UCSD-AML1 (cell line): ENCODE measurements around the gene DSCAM.

Source experiments
- DNase-seq: peaks from one replicate; lab custom pipeline; 2025; ENCODE audit not compliant: unreplicated experiment; lab: John Stamatoyannopoulos, UW

DSCAM gene

DNA sequence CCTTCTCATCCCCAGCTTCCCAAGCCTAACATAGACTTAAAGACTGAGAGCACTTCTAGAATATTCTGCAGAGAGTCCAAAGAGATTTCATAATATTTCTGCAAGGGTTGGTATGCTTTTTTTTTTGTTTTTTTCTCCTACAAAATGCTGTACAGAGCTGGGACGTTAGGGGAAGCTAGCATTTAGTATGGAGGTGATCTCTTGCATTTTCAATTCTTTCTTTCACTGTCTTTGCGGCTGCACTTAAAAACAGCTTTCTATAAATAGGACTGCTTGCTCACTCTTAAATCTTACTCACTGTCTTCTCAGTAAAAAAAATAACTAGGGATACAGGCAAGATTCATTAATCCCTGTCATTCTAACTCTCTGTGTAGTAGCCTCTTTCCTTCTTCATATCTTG, 7.4 kb downstream of the DSCAM start:
- DNase-seq = no peak

DNA sequence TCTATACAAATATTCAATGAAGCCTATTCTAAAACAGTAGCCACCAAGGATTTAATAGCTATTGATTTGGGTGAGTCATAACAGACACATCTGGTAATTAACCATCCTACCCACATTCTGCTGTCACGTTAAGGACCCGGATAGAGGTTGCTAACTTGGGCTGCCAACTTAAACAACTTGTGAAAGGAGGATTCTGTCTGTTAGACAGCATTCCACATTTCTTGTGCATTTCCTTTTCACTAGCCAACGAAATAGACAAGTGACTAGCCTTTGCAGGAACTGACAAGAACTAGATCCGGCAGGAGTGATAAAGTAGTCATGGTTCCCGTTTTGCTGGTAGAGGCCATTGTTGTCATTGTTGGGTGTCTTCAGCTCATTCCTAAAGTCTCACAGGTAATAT, 9.5 kb downstream of the DSCAM start:
- no peak for DNase-seq

DNA sequence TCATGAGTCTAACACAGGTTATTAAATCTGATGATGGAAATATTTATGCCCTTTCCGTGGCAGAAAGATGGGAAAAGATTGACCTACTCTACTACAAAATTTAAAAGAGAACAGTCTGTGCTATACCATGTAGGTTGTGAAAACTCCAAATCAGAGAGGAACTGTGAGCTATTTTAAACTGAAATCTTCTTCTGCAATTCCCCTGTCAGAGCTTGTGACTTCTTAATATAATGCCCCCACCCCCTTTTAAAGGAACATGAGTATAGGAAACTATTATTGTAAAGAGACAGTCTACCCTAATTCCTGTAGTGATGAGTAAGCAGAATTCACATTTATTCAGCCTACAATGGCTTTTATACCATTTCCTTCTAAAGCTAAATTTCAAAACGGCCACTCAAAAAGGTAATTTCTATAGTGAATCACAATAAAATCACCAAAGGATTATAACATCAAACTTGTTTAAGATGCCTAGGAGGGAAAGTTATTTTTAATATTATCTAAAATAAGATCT, 11.7 kb downstream of the DSCAM start:
- DNase-seq = no peak

DNA sequence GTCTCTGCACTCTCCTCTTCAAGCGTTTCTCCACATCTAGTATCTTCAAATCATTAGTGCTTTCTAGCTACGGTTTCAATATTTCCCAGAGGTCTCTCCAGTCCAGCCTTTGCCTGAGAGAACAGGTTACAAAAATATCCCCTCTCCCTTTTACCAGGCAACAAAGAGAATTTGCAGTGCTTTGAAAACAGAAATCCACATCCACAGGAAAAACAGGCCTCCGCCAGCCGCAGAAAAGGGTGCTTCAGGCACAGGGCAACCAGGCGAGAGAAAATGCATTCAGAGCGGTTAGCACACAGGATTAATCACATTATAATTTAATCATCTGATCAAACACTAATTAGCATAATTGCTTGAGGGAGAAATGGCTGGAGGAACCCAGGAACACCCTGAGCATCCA, 13.8 kb downstream of the DSCAM start:
- DNase-seq = no peak

DNA sequence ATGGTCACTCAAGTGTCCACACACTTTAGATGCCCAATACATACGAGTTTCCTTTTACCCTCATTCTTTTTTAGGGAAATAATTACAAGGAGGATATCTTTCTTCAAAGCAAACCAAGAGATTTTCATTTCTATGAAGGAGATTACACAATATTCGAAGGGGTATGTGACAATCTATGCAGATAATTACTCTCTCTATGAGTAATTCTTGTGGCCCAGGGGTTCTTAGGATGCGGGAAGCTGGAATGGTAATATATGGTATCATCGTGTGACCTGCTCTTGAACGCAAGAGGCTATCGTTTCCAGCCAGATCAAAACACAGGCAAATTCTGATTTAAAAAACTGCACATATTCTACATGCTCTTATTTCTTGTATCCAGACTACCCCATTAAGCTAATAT, 14.6 kb downstream of the DSCAM start:
- DNase-seq = no peak

DNA sequence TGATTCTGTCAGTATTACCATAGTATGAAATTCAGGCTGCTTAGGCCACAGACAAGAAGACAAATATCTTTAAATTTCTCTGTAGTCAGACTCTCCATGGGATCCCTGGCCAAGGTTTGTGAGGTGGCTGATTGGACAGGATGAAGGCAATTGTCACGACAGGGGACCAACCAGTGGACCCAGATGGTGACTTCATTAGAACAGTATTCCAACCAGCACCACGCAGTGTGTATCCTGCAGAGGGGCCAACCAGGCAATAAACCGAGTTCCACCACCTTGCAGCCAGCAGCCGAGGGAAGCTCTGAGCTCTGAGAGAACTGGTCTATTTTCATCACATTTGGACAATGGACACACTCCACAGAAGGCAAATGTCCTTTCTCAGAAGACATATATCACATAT, 16.1 kb downstream of the DSCAM start:
- DNase-seq = no peak

DNA sequence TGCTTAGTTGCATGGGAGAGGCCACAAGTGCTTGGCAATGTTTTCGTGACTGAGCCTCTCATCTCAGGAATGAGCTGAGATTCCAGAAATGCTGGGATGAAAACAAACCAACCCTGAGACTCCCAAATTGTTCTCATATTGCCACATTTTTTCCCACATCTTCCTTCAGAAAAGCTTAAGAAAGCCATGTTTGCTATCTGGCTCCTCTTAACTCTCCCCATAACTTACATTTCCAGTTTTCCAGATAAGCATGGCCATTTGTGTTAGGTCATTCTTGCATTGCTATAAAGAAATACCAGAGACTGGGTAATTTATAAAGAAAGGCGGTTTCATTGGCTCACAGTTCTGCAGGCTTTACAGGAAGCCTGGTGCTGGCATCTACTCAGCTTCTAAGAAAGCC, 17.2 kb downstream of the DSCAM start:
- DNase-seq = no peak

DNA sequence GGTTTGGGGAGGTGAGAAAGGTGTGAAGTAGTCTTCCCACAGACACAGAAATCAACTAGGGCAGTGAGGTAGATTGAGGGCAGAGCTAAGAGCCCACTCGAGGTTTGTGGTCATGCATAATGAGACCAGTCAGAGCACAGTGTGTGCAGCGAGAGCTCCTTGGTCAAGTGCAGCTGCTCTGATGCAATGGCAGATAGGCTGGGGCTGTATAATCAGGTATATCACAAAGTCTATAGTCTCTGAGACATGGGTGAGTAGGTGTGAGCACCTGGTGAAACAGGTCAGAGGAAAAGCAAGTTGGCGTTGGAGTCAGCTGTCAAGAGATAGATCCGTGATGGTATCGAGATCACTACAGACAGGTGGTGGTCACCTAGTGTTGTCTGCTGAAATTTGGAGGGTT, 17.6 kb downstream of the DSCAM start:
- no peak for DNase-seq

DNA sequence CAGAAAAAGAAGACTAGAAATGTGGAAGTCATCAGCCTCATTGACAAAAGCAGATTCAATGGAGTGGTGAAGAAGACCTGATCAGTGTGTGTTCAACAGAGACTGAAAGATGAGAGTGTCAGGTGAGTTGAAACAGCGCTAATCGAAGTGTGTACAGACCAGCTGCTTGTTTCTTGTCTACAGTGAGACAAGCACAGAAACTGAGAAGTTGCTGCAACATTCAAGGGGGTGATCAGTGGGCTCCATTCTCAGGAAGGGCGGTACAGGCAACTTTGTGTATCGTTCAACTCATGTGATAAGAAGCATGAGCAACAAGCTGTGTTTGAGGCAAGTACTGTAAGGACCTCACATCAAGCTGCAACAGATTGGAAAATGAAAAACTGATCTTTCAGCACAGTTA, 19.4 kb downstream of the DSCAM start:
- DNase-seq = no peak

DNA sequence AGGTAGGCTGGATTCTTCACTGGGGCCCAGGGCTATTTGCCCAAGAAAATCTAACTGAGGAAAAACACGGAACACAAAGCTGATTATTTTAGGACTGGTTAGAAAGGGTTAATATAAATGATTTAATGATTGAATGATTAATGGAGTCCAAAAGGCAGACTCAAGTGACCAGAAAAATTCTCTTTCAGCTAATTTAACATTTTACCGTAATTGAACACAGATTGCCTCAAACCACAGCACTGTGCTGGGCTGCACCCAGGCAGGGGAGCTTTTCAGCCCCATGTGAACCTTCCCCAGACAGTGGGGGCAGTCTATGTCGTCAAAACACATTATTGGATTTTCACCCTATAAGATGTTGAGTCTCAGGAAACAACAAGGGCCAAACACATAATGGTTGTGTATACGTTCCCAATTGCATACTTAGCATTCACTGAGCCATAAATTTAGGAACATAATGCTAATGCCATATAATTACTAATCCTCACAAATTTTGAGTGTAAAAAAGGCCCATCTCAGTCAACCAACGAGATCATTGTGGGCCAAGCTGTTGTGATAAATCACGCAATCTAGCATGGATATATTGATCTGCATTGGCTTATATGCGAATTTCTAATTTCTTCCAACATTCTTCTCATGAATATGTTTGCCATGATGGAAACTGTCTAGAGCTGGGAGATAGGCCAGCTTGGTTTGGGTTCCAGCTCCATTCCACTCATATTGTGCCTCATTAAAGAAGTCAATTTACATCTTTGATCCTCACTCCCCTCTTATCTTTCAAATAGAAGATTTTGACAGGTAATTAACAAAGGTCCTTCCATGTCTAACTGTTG, 27.7 kb downstream of the DSCAM start:
- no peak for DNase-seq

DNA sequence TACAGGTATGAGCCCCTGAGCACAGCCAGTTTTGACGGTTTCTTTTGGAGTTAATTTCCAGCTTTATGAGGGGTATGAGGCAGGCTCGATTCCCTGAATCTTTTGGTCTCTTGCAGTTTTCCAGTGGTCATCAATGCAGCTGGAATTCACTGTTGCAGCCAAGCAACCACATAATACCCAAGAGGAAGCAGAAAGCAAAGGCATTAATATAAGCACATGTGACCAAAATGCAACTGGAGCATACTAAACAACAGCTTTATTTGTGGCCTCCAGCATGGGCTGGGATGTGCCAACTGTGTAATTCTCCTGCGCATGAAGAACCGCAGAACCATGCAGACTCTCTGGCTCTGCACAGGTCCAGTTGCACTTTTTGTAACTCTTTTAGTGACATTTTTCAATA, 33.0 kb downstream of the DSCAM start:
- no peak for DNase-seq

DNA sequence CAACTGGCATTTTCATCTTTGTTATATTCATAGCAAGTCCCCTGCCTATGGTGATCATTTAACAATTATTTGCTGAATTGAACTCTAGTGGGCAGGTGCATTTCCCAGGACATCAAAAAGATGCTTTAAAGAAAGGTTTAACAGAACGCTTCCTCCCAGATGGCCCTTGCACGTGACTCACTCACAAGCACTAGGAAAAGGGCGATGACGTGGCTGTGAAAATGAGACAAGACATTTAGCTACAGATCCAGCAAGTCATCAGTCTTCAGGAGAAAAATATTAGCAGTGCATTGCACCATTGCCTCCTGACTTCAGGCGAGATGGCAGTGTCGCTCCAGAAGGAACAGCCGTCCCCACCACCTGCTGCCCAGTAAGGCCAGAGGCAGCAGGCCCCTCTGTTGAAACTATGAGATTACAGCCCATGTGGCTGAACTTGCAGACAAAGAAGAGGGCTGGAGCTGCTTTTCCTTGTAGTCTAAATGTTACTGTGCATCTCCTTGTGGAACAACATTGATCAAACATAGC, 37.2 kb downstream of the DSCAM start:
- no peak for DNase-seq

DNA sequence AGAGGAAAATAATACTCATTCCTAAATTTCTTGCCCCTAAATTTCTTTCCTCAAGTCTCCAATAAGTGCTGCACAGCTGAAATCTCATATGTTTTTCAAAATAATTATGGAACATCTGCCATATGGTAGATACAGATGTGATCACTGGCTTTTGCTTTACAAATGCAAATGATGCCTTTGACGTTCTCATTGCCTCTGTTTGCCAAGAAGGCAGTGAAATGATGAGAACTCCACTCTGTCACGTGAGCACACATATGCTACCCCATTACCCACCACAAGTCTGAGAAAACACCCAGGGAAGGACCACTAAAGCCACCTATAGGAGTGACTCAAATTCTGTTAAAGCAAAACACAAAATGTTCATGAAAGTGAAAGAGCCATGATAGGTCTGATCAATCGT, 43.9 kb downstream of the DSCAM start:
- no peak for DNase-seq

DNA sequence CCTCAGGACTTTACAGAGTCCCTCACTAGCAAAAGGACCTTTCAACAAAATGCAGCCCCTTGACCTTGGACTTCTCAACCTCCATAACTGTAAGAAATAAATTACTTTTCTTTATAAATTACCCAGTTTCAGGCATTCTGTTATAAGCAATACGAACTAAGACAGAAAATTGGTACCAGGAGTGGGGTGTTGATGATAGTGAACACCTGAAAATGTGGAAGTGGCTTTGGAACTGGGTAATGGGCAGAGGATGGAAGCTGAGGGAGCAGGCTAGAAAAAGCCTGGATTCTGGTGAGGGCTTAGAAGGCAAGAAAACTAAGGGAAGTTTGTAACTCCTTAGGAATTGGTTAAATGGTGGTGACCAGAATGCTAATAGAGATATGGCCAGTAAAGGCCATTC, 46.8 kb downstream of the DSCAM start:
- DNase-seq = no peak

DNA sequence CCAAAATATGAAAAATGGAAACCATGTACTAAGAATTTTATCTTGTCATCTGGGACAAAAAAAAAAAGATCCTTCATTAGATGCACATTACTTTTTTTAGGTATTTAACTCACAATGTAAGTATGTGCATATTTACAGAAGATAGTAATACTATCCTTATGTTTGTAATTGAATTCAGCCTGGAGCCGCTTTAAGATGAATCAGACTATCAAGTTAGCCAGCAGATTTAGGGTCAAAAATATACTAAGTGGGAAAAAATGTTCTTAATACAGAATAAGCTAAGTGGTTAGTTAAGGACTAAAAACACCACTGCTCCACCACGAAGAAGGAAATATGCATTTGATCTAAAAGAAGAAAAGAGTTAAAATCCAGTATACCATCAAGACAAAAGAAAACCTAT, 49.1 kb downstream of the DSCAM start:
- no peak for DNase-seq

DNA sequence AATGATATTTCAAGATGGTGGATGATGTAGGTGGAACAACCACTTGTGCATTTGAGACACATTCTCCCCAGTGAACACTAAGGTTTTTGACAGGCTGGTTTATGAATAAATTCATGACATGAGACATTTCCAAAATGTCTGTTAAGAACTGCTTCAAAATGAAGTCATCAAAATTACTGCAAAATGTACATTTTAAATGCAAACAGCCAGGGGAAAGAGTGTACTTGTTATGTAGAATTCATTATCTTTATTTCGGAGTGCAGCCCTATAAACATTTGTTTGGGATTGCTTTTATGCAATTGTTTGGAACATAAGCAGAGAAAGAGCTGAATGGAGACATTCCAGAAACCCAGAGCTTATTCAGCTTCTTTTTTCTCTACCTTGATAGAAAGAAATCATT, 49.5 kb downstream of the DSCAM start:
- DNase-seq = no peak

DNA sequence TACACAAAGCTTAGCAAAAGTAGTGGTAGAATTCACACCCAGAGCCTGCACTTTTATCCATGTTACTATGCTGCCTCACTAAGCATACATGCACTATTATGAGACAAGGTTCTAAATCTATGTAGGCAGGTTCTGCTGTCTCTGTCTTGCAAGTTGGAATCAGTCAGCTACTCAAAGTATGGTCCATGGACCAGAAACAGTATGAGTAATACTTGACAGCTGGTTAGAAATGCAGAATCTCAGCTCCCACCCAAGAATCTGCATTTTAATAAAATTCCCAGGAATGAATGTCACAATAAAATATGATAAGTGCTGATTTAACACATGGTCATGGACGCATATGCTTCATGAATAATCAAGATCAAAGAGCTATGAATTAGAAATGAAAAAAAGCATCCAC, 50.5 kb downstream of the DSCAM start:
- DNase-seq = no peak

DNA sequence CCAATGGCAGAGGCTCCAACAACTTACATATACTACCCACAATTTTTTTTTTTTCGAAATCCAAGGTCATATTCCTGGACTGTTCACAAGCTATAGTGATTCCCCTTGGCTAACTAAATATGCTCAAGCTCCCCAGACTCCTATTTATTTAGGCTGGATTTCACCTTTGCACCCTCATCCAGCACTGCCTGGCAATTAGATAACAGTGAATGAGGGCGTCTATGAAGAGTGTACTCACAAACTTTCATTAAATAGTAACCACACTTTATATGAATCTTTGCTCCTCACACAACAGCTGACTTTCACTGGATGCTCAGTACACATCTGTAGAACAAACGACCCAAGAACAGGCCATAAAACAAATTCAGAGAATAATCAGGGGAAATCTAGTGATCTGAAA, 51.6 kb downstream of the DSCAM start:
- DNase-seq = no peak

DNA sequence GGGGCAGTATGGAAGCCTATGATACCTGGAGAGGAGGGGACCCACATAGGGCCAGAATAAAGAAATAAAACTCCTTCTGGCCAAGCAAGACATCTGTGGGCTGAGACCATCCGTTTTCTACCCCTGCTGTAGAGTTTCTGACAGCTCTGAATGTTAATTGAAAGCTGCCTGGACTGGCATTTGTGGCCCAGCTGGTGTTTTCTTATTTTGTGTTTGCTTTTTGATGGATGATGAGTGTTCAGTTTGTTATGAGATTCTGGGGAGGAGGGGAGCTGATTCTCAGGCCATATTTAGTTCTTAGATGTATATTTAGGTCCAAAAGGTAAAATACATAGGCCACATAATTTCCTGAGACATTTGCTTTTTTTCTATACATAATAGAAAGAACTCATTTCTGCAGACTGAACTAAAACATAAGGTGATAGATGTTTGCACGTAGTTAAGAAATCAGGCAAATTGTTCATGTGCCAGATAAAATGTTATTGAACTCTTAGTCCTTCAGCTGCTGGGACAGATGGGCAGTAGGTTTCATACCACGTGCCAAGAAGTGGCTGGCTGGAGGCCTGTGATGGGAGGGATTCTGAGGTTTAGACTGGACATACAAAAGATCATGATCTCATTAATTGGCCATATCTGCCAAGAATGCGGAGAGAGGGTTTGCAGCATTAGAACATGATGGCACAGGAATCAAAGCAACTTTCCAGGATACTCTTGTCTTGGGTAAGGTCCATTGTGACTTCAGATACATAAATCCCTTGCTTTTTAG, 54.1 kb downstream of the DSCAM start:
- DNase-seq = no peak

DNA sequence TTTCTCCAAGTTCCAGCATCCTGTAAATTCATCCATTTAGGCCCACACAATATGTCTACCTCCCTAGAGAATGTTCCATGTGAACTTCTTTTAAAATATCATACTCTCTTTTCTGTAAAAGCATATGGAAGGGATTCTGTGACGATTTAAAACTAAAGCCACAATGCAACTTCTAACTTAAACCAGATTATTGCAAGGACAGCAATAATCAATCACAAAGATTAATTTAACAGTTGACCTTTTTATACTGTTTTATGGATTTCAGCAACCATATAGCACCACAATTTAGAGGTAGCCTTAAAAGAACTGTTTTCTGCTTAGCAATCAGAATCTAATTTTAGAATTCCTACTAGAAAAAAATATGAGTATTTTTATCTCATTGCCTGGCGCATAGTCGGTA, 58.3 kb downstream of the DSCAM start:
- no peak for DNase-seq

DNA sequence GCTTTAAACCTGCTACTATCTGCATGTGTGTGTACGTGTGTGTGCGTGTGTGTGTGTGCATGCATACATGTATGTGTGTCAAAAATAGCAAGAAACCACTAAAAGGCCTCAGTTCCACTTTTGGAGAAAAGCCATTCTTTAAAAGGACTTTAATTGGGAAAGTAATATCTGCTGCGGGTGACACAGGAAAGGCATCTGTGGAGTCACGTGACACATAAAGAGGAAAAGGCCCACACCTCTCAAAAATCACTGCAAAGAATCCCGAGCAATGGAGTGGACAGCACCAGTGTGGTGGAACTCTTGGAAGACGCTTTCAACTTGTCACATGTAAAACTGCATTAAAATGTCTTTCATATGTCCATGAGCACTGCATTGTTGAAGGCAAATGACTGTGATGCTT, 63.6 kb downstream of the DSCAM start:
- DNase-seq = no peak

DNA sequence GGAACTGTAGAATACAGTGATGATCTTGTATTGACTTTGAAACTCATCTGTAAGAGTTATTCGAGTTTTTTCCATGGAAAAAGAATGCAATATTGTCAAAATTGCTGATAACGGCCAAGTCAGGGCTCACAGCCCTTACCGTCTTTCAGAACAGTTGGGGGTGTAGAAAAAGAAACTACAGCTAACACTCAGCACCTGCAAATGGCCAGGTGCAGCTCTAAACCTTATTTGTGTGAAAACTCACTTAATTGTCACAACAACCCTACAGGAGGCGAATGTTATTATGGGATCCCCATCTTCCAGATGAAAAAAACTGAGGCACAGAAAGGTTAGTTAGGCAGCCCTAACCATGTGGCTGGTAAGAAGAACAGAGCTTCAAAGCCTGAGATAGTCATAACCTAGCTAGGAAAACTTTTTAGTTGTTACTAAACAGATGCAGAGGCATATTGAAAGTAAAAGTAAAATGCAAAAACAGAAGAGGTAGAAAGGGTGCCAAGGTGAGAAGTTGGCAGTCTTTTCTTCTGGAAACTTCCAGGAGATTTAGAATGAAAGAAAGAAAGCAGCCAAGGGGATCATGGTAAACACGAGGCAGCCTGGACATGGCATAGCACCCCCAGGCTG, 76.4 kb downstream of the DSCAM start:
- no peak for DNase-seq
